CD4-positive, alpha-beta T cell treated with Interleukin-1 beta for 1 hour (primary cell): Measurements from ENCODE around the gene VPS45.
"Not testable (repeated sequence)": the region's sequence is repeated elsewhere in the genome, so short reads cannot be mapped to it uniquely, and the experiment has no call there.

Experiments used
- DNase-seq, 2 donors: peaks; one replicate each; pipeline ENCODE4 v3.0.0-alpha.2; 2020 to 2022

VPS45 gene

GRCh38 chr1:150134537-150134936, 67.0 kb downstream of the VPS45 start:
- no peak for DNase-seq

- DNase-seq = not testable (repeated sequence)
Measured at GRCh38 chr1:150135400-150135799, 67.8 kb downstream of the VPS45 start.

GRCh38 chr1:150138044-150138443, 70.5 kb downstream of the VPS45 start:
- no peak for DNase-seq

- DNase-seq = no peak
Measured at GRCh38 chr1:150141452-150141851, 73.9 kb downstream of the VPS45 start.

GRCh38 chr1:150142083-150142482, 74.5 kb downstream of the VPS45 start:
- no peak for DNase-seq

- no peak for DNase-seq
Measured at GRCh38 chr1:150144606-150145005, 77.0 kb downstream of the VPS45 start.

- not testable (repeated sequence) for DNase-seq
Measured at GRCh38 chr1:150146016-150146415, 78.4 kb downstream of the VPS45 start.

- no peak for DNase-seq
Measured at GRCh38 chr1:150146849-150147542, 79.4 kb downstream of the VPS45 start.

- DNase-seq = no peak
Measured at GRCh38 chr1:150148837-150149270, 81.3 kb downstream of the VPS45 start.

GRCh38 chr1:150149271-150150132, 81.9 kb downstream of the VPS45 start, which contains the start of gene PLEKHO1:
Gene PLEKHO1, plus strand, starts transcription at chr1:150149916. Its CDS starts 342 bp downstream, at chr1:150150258.
- DNase-seq = peak; percentile 84 to 85

GRCh38 chr1:150150133-150151021, 82.8 kb downstream of the VPS45 start:
- DNase-seq = peak in 1 of 2 donors; percentile 21

GRCh38 chr1:150151291-150152181, 84.0 kb downstream of the VPS45 start:
- peak; percentile 81 to 82 for DNase-seq

- DNase-seq = no peak
Measured at GRCh38 chr1:150152182-150152536, 84.6 kb downstream of the VPS45 start.

- no peak for DNase-seq
Measured at GRCh38 chr1:150152772-150153456, 85.3 kb downstream of the VPS45 start.

GRCh38 chr1:150154143-150154542, 86.6 kb downstream of the VPS45 start:
- DNase-seq = no peak

GRCh38 chr1:150155413-150156071, 88.0 kb downstream of the VPS45 start:
- no peak for DNase-seq

GRCh38 chr1:150156868-150157603, 89.5 kb downstream of the VPS45 start:
- no peak for DNase-seq

GRCh38 chr1:150159550-150159949, 92.0 kb downstream of the VPS45 start:
- peak in 1 of 2 donors; percentile 60 for DNase-seq

GRCh38 chr1:150160964-150161621, 93.5 kb downstream of the VPS45 start:
- no peak for DNase-seq
